ENCODE data around the gene PCNX1.
"Not testable (repeated sequence)": the region's sequence is repeated elsewhere in the genome, so short reads cannot be mapped to it uniquely, and the experiment has no call there.

The PCNX1 gene

DNA sequence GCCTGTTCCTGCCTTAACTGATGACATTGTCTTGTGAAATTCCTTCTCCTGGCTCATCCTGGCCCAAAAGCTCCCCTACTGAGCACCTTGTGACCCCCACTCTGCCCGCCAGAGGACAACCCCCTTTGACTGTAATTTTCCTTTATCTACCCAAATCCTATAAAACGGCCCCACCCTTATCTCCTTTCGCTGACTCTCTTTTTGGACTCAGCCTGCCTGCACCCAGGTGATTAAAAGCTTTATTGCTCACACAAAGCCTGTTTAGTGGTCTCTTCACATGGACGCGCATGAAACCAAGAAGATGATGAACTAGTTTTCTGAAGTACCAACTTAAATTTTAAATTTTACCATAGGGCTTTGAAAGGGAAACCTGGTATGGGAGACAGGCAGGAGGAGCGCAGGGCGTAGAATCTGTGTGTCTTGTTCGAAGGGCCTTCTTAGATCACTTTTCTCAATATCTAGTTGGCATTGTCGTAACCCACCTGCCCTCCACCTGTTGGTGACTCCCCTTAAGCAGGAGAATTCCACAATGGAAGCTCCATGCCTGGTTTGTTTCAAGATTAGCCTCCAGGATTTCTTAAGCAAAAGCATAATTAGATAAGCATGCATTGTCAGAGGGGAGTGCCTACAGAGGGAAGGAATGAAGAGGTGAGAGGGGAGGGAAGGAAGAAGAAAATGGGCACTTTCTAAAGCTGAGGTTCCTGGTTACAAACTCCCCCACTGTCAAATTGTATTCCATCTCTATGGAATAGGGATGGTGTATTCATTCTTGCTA lies 222.6 kb downstream of the PCNX1 start:
- H3K4me3 Mint-ChIP-seq, H3K27ac Mint-ChIP-seq: not testable (repeated sequence)

GRCh38 chr14:71130491-71131179 lies 223.4 kb downstream of the PCNX1 start:
- peaks cover 4% of the 10 kb centered on the region for H3K27me3 Mint-ChIP-seq
- no peak overlapping the region for H3K4me3 Mint-ChIP-seq
- H3K4me1 Mint-ChIP-seq (ENCODE audit: low read depth) = peaks cover 14% of the 10 kb centered on the region
- no peaks in the 10 kb centered on the region for H3K36me3 Mint-ChIP-seq (ENCODE audit: low read depth)
- no peaks in the 10 kb centered on the region for H3K9me3 Mint-ChIP-seq
- H3K27ac Mint-ChIP-seq = peak overlapping the region; percentile 41
- DNase-seq = no peak

More for the DNA sequence above, 222.6 kb downstream of the PCNX1 start:
- DNase-seq; H3K27me3 Mint-ChIP-seq; H3K9me3 Mint-ChIP-seq; H3K36me3 Mint-ChIP-seq (ENCODE audit: low read depth): not testable (repeated sequence)
- peaks cover 14% of the 10 kb centered on the region for H3K4me1 Mint-ChIP-seq (ENCODE audit: low read depth)

- no peaks in the 10 kb centered on the region for H3K36me3 Mint-ChIP-seq (ENCODE audit: low read depth)
- no peak overlapping the region for H3K27ac Mint-ChIP-seq
- DNase-seq = no peak
- no peaks in the 10 kb centered on the region for H3K9me3 Mint-ChIP-seq
- H3K27me3 Mint-ChIP-seq = peaks cover 4% of the 10 kb centered on the region
- H3K4me3 Mint-ChIP-seq = no peak overlapping the region
- H3K4me1 Mint-ChIP-seq (ENCODE audit: low read depth) = peaks cover 14% of the 10 kb centered on the region
Observed at GRCh38 chr14:71133296-71133695, 226.0 kb downstream of the PCNX1 start.

- Mint-ChIP-seq H3K4me3 (no peak overlapping the region), H3K9me3 (no peaks in the 10 kb centered on the region), H3K27ac (no peak overlapping the region), H3K4me1 (ENCODE audit: low read depth) (peaks cover 17% of the 10 kb centered on the region), H3K36me3 (ENCODE audit: low read depth) (no peaks in the 10 kb centered on the region), H3K27me3 (peaks cover 4% of the 10 kb centered on the region)
- DNase-seq = no peak
Observed at GRCh38 chr14:71135496-71135895, 228.2 kb downstream of the PCNX1 start.

DNA sequence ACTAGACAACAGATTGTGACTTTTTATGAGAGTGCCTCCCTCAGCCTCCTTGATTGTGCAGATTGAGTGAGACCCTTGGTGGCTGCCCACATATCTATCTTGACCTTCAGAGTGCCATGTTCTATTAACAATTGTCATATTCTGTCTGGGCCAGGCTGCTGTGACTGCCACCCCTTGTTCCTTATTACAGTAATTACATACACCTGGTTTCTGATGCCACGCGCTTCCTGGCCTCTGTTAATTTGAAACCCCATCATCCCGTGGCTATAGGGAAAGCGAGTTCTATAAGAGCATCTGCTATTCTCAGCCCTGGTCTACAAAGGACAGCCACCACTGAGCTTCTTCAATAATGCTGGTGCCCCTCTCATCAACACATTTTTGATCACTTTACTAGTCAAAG lies 228.7 kb downstream of the PCNX1 start:
- no peaks in the 10 kb centered on the region for H3K36me3 Mint-ChIP-seq (ENCODE audit: low read depth)
- no peak overlapping the region for H3K27ac Mint-ChIP-seq

GRCh38 chr14:71136386-71137060 lies 229.3 kb downstream of the PCNX1 start:
- peaks cover 4% of the 10 kb centered on the region for H3K27me3 Mint-ChIP-seq
- H3K4me3 Mint-ChIP-seq = no peak overlapping the region
- no peak for DNase-seq
- H3K36me3 Mint-ChIP-seq (ENCODE audit: low read depth) = no peaks in the 10 kb centered on the region
- peaks cover 10% of the 10 kb centered on the region for H3K4me1 Mint-ChIP-seq (ENCODE audit: low read depth)
- no peak overlapping the region for H3K27ac Mint-ChIP-seq
- H3K9me3 Mint-ChIP-seq = no peaks in the 10 kb centered on the region

More for the DNA sequence above, 228.7 kb downstream of the PCNX1 start:
- Mint-ChIP-seq H3K4me3 (no peak overlapping the region), H3K4me1 (ENCODE audit: low read depth) (peaks cover 12% of the 10 kb centered on the region), H3K27me3 (peaks cover 4% of the 10 kb centered on the region), H3K9me3 (no peaks in the 10 kb centered on the region)
- no peak for DNase-seq

DNA sequence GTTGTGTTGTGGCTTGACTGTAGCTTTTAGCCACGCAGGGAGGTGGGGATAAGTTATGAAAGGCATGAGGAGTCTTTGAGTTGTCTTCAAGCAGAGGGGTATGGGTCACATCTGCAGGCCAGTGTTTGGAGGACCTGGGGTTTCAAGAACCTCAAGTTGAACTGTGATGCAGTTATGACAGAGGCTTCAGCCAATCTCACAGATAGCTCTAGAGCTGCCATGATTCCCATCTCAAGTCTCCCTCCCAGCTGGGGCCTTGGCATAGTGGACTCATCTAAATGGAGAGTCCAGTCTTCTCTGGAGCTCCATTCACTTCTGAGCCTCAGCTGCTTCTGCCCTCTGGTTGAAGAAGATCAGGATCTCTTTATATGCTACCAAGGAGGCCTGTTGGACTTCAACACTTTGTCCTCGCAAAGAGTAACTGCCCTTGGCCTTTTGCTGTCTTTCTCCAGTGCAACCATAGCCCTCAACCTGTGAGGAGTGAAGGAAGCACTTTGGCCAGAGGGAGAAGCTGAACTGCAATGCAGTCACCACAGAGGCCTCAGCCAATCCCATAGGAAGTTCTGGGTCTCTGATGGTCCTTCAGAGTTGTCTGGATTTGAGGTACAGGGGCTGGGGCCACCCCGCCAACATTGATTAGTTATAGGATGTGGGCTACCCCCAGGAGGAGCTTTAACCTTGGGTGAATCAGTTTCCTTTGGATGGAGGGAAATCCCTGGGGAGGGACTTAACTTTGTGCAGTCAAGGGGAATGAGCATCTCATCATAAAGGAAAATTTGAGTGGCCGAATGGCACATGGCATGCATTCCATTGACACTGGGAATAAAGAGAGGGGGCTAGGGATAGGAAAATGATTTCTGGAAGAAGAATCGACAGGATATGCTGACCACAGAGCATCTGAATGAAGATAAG lies 230.5 kb downstream of the PCNX1 start:
- Mint-ChIP-seq H3K9me3 (no peaks in the 10 kb centered on the region), H3K4me1 (ENCODE audit: low read depth) (peaks cover 21% of the 10 kb centered on the region), H3K4me3 (no peak overlapping the region), H3K36me3 (ENCODE audit: low read depth) (no peaks in the 10 kb centered on the region), H3K27me3 (peaks cover 4% of the 10 kb centered on the region), H3K27ac (no peak overlapping the region)
- no peak for DNase-seq

GRCh38 chr14:71138448-71139293 lies 231.4 kb downstream of the PCNX1 start:
- H3K27ac Mint-ChIP-seq = no peak overlapping the region
- H3K27me3 Mint-ChIP-seq = no peaks in the 10 kb centered on the region
- peaks cover 29% of the 10 kb centered on the region for H3K4me1 Mint-ChIP-seq (ENCODE audit: low read depth)
- H3K4me3 Mint-ChIP-seq = no peak overlapping the region
- peak; percentile 78 for DNase-seq
- no peaks in the 10 kb centered on the region for H3K9me3 Mint-ChIP-seq
- no peaks in the 10 kb centered on the region for H3K36me3 Mint-ChIP-seq (ENCODE audit: low read depth)

DNA sequence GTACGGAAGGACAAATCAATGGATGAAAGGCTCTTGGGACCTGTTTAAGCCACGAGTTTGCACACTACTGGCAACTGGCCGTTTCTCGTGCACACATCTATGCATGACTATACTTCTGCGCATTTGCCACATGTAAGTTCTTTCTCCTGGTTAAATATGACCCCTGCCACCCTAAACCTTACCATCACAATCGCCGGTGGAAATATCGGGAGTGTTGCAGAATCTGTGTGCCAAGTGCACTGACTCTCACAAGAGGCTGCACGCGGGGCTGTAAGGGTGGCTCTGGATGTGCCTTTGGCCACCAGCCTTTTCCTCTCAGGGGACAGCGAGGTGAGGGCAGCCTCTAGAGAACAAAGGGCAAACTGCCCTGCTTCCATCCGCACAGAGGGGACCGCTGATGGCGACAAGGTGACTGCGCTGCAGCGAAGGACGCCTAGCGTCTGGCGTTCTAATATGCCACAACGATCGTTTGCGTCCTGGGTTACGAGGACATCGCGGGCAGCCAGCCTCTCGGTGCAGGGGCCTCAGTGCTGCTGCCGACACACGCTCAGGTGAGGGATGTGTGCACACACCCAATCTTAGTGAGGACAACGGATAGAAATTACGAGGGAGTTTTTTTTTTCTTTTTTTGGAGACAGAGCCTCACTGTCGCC lies 232.2 kb downstream of the PCNX1 start:
- Mint-ChIP-seq H3K27ac (no peak overlapping the region), H3K4me1 (ENCODE audit: low read depth) (peaks cover 33% of the 10 kb centered on the region), H3K36me3 (ENCODE audit: low read depth) (no peaks in the 10 kb centered on the region), H3K4me3 (no peak overlapping the region), H3K27me3 (no peaks in the 10 kb centered on the region), H3K9me3 (no peaks in the 10 kb centered on the region)
- DNase-seq = no peak

DNA sequence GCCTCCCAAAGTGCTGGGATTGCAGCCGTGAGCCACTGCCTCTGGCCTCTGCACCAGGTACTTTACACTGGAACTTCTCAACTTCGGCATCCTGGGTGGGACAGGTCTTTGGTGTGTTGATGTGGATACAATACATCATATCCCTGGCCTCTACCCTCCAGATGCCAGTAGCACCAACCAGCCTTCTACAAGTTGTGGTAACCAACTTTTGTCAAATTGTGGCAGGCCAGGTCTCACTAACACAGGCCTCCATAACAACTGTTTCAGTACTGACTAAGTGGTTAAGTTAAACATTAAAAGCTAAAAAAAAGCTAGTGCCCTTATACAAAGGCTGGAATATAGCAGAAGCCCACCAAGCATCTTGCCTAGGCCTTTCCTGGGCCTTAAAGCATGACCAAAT lies 232.9 kb downstream of the PCNX1 start:
- no peak for DNase-seq
- no peak overlapping the region for H3K27ac Mint-ChIP-seq
- H3K9me3 Mint-ChIP-seq = no peaks in the 10 kb centered on the region
- peaks cover 33% of the 10 kb centered on the region for H3K4me1 Mint-ChIP-seq (ENCODE audit: low read depth)
- no peaks in the 10 kb centered on the region for H3K27me3 Mint-ChIP-seq
- no peak overlapping the region for H3K4me3 Mint-ChIP-seq
- H3K36me3 Mint-ChIP-seq (ENCODE audit: low read depth) = no peaks in the 10 kb centered on the region

GRCh38 chr14:71141701-71142374 lies 234.6 kb downstream of the PCNX1 start:
- Mint-ChIP-seq H3K36me3 (ENCODE audit: low read depth) (no peaks in the 10 kb centered on the region), H3K4me3 (no peak overlapping the region), H3K27me3 (no peaks in the 10 kb centered on the region), H3K4me1 (ENCODE audit: low read depth) (peaks cover 33% of the 10 kb centered on the region), H3K9me3 (no peaks in the 10 kb centered on the region), H3K27ac (peak overlapping the region; percentile 90)
- no peak for DNase-seq

GRCh38 chr14:71142375-71143038 lies 235.2 kb downstream of the PCNX1 start:
- no peaks in the 10 kb centered on the region for H3K36me3 Mint-ChIP-seq (ENCODE audit: low read depth)

More at GRCh38 chr14:71142375-71143038, 235.2 kb downstream of the PCNX1 start:
- Mint-ChIP-seq H3K27ac (peak overlapping the region; percentile 90), H3K9me3 (no peaks in the 10 kb centered on the region), H3K27me3 (no peaks in the 10 kb centered on the region), H3K4me1 (ENCODE audit: low read depth) (peaks cover 33% of the 10 kb centered on the region), H3K4me3 (peak overlapping the region; percentile 19)
- no peak for DNase-seq

All from activated T-cell treated with anti-CD3 and anti-CD28 coated beads, Interleukin-2, amount 50 U/mL, for 24 hours (primary cell).